Fibroblast of villous mesenchyme (primary cell): ENCODE data around the gene MELK. TPM values are rescaled to one million over a fixed set of nuclear protein-coding genes. Genes with fewer than 3 reads are reported as not detected.

ENCODE experiments used
- DNase-seq: peaks from one replicate; pipeline ENCODE4 v3.0.0-alpha.2; 2010; ENCODE audit warnings: low read depth
- H3K4me3 ChIP-seq: 2 replicates; pipeline ENCODE4 v1.5.1; 2011; ENCODE audit warnings: low read depth, mild to moderate bottlenecking, low read length
- total RNA-seq: library from RNA; depleted of rRNA; stranded (reverse); fragments of >200 nt; gene quantifications from 2 replicates; pipeline ENCODE4 v1.2.3, GENCODE V29; 2012
- TF ChIP-seq, protein P1 (sequence below): IDR thresholded peaks from 2 replicates; pipeline ENCODE4 v1.5.1; 2012; ENCODE audit warnings: low read depth, mild to moderate bottlenecking, low read length; ENCODE audit not compliant: insufficient read depth

Gene MELK
- total RNA-seq, 1 donor: 34.5 TPM

DNA sequence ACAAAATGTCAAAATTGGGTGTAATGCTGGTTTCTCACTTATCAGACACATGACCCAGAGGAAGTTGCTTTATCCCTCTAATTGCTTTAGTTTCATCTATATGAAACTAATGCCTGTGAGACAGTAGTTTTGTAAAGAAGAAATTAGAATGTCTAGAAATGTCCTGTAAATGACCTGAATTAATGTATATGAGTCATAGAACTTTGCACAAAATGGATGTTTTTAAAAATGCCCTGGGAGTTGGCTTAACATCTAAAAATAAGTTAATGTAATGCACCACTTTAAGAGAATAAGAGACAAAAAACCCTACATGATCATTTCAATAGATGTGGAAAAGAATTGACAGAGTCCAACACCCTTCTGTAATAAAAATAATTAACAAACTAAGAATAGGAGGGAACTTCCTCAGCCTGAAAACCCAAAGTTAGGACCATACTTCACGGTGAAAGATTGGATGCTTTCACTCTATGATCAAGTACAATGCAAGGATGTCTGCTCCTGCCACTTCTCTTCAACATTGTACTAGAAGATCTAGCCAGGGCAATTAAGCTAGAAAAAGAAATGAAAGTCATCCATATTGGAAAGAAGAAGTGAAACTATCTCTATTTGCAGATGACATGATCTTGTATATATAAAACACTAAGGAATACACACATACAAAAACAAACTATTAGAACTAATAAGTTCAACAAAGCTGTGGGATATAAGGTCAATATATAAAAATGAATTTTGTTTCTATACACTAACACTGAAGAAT is 117.9 kb downstream of the MELK start:
- DNase-seq: no peak
- no peak overlapping the region for H3K4me3 ChIP-seq
- TF ChIP-seq, protein P1, sequence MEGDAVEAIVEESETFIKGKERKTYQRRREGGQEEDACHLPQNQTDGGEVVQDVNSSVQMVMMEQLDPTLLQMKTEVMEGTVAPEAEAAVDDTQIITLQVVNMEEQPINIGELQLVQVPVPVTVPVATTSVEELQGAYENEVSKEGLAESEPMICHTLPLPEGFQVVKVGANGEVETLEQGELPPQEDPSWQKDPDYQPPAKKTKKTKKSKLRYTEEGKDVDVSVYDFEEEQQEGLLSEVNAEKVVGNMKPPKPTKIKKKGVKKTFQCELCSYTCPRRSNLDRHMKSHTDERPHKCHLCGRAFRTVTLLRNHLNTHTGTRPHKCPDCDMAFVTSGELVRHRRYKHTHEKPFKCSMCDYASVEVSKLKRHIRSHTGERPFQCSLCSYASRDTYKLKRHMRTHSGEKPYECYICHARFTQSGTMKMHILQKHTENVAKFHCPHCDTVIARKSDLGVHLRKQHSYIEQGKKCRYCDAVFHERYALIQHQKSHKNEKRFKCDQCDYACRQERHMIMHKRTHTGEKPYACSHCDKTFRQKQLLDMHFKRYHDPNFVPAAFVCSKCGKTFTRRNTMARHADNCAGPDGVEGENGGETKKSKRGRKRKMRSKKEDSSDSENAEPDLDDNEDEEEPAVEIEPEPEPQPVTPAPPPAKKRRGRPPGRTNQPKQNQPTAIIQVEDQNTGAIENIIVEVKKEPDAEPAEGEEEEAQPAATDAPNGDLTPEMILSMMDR: no peak

DNA sequence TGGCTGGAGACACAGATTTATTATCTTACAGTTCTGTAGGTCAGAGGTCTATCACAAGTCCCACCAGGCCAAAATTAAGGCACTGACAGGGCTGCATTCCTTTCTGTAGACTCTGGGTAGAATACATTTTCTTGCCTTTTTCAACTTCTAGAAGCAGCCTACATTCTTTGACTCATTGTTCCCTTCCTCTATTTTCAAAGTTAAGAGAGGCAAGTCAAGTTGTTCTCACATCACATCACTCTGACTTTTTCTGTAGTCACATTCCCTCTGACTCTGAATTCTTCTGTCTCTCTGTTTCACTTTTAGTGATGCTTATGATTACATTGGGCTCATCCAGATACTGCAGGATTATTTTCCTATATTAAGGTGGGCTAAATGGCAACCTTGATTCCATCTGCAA is 119.0 kb downstream of the MELK start:
- TF ChIP-seq, protein P1: no peak
- no peak overlapping the region for H3K4me3 ChIP-seq
- no peak for DNase-seq

DNA sequence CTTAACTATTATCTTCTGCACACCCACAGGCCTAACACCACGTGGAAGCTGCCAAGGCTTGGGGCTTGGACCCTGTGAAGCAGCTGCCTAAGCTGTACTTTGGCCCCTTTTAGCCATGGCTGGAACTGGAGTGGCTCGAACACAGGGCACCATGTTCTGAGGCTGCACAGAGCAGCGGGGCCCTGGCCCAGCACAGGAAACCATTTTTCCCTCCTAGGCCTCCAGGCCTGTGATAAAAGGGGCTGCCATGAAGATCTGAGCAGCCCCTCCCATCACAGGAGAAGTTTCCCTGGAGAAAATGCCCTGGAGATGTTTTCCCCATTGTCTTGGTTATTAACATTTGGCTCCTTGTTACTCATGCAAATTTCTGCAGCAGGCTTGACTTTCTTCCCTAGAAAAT is 126.3 kb downstream of the MELK start:
- no peak for DNase-seq
- H3K4me3 ChIP-seq: no peak overlapping the region
- TF ChIP-seq, protein P1: no peak

DNA sequence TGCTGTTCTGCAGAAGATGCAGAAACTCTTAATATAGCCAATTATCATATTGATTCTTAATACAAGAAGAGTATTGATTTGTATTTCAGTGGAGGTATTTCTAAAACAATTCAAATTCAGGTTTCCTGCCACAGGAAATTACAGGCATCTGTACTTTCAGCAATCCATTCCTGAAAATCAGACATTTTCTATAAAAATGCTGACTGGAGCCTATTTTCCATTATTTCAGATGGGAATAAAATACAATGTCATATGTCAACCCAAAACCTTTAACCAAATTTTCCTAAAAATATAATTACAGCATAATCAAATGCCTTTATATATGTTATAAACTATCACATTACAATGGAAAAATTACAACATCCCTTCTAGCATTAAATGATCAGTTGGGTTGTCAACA is 131.5 kb downstream of the MELK start:
- DNase-seq: no peak
- H3K4me3 ChIP-seq: no peak overlapping the region
- TF ChIP-seq, protein P1: no peak

DNA sequence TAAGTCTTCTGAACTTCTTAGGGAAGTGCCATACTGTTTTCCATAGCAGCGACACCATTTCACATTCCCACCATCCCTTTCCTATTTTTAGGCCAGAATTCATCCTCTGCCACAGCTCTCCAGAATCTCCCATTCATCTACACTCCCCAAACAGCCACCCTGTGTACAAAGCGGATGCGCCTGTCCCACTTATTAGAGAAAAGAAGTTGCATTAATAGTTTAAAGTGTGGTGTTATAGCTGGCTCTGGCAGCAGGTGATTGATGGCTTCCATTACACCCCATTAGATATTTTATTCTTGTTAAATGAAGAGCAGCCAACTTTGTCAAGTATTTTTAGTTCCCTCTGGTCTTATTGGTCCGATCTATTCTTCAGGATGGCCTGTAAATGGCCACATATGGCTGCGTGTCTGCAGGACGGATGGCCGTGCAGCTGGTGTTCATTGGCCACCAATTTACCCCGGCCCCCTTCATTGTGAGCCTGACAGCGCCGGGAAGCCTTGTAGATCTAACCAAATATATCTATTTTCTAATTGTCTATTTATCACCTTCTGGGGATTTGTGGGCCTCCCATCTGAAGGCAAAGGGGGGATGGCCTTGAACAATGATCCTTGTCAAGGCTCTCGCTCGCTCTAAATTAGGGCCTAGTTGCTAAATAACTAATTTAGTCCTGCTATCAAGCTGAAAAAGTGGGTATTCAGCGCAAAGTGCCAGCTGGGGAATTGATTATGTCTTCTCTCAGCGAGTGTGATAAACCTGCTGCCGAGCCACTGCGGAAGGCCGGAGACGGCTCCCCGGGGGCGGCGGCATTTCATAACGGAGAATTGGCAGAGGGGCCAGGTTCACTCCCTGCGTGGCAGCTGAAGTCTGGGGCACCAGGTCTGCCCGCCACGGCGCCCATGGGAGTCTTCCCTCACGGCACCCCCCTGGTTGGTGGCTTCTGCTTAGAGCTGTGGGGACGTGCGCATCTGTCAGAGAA is 141.1 kb downstream of the MELK start:
- H3K4me3 ChIP-seq: no peak overlapping the region
- DNase-seq: no peak

GRCh38 chr9:36716496-36716895 is 143.8 kb downstream of the MELK start:
- DNase-seq: peak; percentile 7
- no peak overlapping the region for H3K4me3 ChIP-seq
- TF ChIP-seq, protein P1: no peak

More for the DNA sequence above, 141.1 kb downstream of the MELK start:
- TF ChIP-seq, protein P1: no peak
